H9 (cell line): ENCODE results near the gene DDX20. TPM values are rescaled to one million over a fixed set of nuclear protein-coding genes. Genes with fewer than 3 reads are reported as not detected.

Experiments
- DNase-seq: peaks from one replicate; pipeline ENCODE4 v3.0.0-alpha.2; 2017
- H2AFZ ChIP-seq: one replicate; pipeline ENCODE4 v1.6.1; 2013; ENCODE audit warnings: mild to moderate bottlenecking, low read length, control low read depth, moderate library complexity
- H2AK5ac ChIP-seq: 2 replicates; pipeline ENCODE4 v1.6.1; 2013; ENCODE audit warnings: low read length, control low read depth, mixed read lengths; ENCODE audit not compliant: insufficient read length
- H2BK120ac ChIP-seq: one replicate; pipeline ENCODE4 v1.6.1; 2013; ENCODE audit warnings: low read depth, mild to moderate bottlenecking, low read length, control low read depth, inconsistent platforms; ENCODE audit not compliant: poor library complexity, severe bottlenecking
- H2BK12ac ChIP-seq: 2 replicates; pipeline ENCODE4 v1.6.1; 2013; ENCODE audit warnings: low read length, control low read depth, mixed read lengths, low read depth; ENCODE audit not compliant: insufficient read length
- H2BK15ac ChIP-seq: 2 replicates; pipeline ENCODE4 v1.6.1; 2013; ENCODE audit warnings: low read depth, low read length, control low read depth
- H2BK20ac ChIP-seq: one replicate; pipeline ENCODE4 v1.6.1; 2013; ENCODE audit warnings: low read depth, mild to moderate bottlenecking, low read length, control low read depth, inconsistent platforms; ENCODE audit not compliant: poor library complexity, severe bottlenecking
- H2BK5ac ChIP-seq: 2 replicates; pipeline ENCODE4 v1.6.1; 2013; ENCODE audit warnings: low read length, control low read depth, mixed read lengths; ENCODE audit not compliant: insufficient read length
- H3K14ac ChIP-seq: 2 replicates; pipeline ENCODE4 v1.6.1; 2013; ENCODE audit warnings: low read length, control low read depth; ENCODE audit not compliant: insufficient read depth
- H3K18ac ChIP-seq: 2 replicates; pipeline ENCODE4 v1.6.1; 2013; ENCODE audit warnings: low read depth, mild to moderate bottlenecking, mixed read lengths, low read length, control low read depth; ENCODE audit not compliant: insufficient read length
- H3K23ac ChIP-seq: 2 replicates; pipeline ENCODE4 v1.6.1; 2013; ENCODE audit warnings: low read length, control low read depth, mixed read lengths, low read depth; ENCODE audit not compliant: insufficient read length
- H3K23me2 ChIP-seq: 2 replicates; pipeline ENCODE4 v1.6.1; 2013; ENCODE audit warnings: low read depth, mild to moderate bottlenecking, mixed read lengths, low read length, control low read depth; ENCODE audit not compliant: insufficient read length, poor library complexity, severe bottlenecking
- H3K27ac ChIP-seq: 2 replicates; pipeline ENCODE4 v1.5.1; 2013; ENCODE audit warnings: low read length, control low read depth, mixed read lengths, low read depth; ENCODE audit not compliant: insufficient read length
- H3K27me3 ChIP-seq: 2 replicates; pipeline ENCODE4 v1.6.1; 2013; ENCODE audit warnings: low read length, control low read depth, inconsistent platforms; ENCODE audit not compliant: insufficient read depth
- H3K4ac ChIP-seq: 2 replicates; pipeline ENCODE4 v1.6.1; 2013; ENCODE audit warnings: low read depth, mild to moderate bottlenecking, control low read depth, inconsistent platforms, low read length, moderate library complexity
- H3K4me1 ChIP-seq: 2 replicates; pipeline ENCODE4 v1.6.1; 2013; ENCODE audit warnings: low read length, control low read depth, inconsistent platforms; ENCODE audit not compliant: insufficient read depth
- H3K4me2 ChIP-seq: 2 replicates; pipeline ENCODE4 v1.6.1; 2013; ENCODE audit warnings: low read length, control low read depth, mixed read lengths; ENCODE audit not compliant: insufficient read length, insufficient read depth
- H3K56ac ChIP-seq: 2 replicates; pipeline ENCODE4 v1.6.1; 2013; ENCODE audit warnings: low read depth, mild to moderate bottlenecking, mixed read lengths, low read length, control low read depth; ENCODE audit not compliant: insufficient read length
- H3K79me1 ChIP-seq: 2 replicates; pipeline ENCODE4 v1.6.1; 2013; ENCODE audit warnings: low read depth, mild to moderate bottlenecking, moderate library complexity, low read length, control low read depth, inconsistent platforms; ENCODE audit not compliant: insufficient read depth, poor library complexity, severe bottlenecking
- H3K79me2 ChIP-seq: 2 replicates; pipeline ENCODE4 v1.6.1; 2013; ENCODE audit warnings: low read length, control low read depth, inconsistent platforms; ENCODE audit not compliant: insufficient read depth
- H3K9ac ChIP-seq: 2 replicates; pipeline ENCODE4 v1.6.1; 2013; ENCODE audit warnings: low read length, control low read depth, mixed read lengths; ENCODE audit not compliant: insufficient read length; ENCODE audit errors: extremely low read depth
- H3K9me3 ChIP-seq: one replicate; pipeline ENCODE4 v1.6.1; 2013; ENCODE audit warnings: low read depth, low read length, inconsistent platforms; ENCODE audit not compliant: control insufficient read depth
- H3T11ph ChIP-seq: one replicate; pipeline ENCODE4 v1.6.1; 2013; ENCODE audit warnings: mild to moderate bottlenecking, low read length, control low read depth, inconsistent platforms
- H4K20me1 ChIP-seq: one replicate; pipeline ENCODE4 v1.6.1; 2013; ENCODE audit not compliant: control insufficient read depth, insufficient read length, insufficient read depth
- H4K5ac ChIP-seq: 2 replicates; pipeline ENCODE4 v1.6.1; 2013; ENCODE audit warnings: low read depth, mild to moderate bottlenecking, mixed read lengths, low read length, control low read depth; ENCODE audit not compliant: insufficient read length
- H4K8ac ChIP-seq: replicated peaks from 2 replicates; pipeline ENCODE4 v1.6.1; 2013; ENCODE audit warnings: low read length, control low read depth, mixed read lengths, low read depth; ENCODE audit not compliant: insufficient read length
- H4K91ac ChIP-seq: 2 replicates; pipeline ENCODE4 v1.6.1; 2013; ENCODE audit warnings: low read depth, mild to moderate bottlenecking, moderate library complexity, mixed read lengths, low read length, control low read depth; ENCODE audit not compliant: insufficient read length
- H3K27ac Mint-ChIP-seq, 3 experiments: 2 replicates in 2 of 3; 3 replicates in 1 of 3; pipeline ENCODE4 v1.8.0; 2020 to 2021; ENCODE audit warnings: mixed read lengths in 3 of 3, mild to moderate bottlenecking in 1 of 3, moderate library complexity in 1 of 3
- H3K27me3 Mint-ChIP-seq: 2 replicates; pipeline ENCODE4 v1.8.0; 2021; ENCODE audit warnings: low read depth, mild to moderate bottlenecking, moderate library complexity, mixed read lengths
- H3K36me3 Mint-ChIP-seq, 3 experiments: 2 replicates in 2 of 3; 3 replicates in 1 of 3; pipeline ENCODE4 v1.8.0; 2020 to 2021; ENCODE audit warnings: low read depth in 3 of 3, mixed read lengths in 3 of 3; ENCODE audit not compliant: insufficient read depth in 1 of 3
- H3K4me1 Mint-ChIP-seq, 2 experiments: 2 replicates each; pipeline ENCODE4 v1.8.0; 2020; ENCODE audit warnings: mixed read lengths in 2 of 2
- H3K4me3 Mint-ChIP-seq, 2 experiments: 2 replicates in 1 of 2; 3 replicates in 1 of 2; pipeline ENCODE4 v1.8.0; 2020 to 2021; ENCODE audit warnings: mild to moderate bottlenecking in 2 of 2, mixed read lengths in 2 of 2, moderate library complexity in 1 of 2
- H3K9me3 Mint-ChIP-seq, 2 experiments: 2 replicates in 1 of 2; 3 replicates in 1 of 2; pipeline ENCODE4 v1.8.0; 2020; ENCODE audit warnings: mild to moderate bottlenecking in 2 of 2, mixed read lengths in 2 of 2, moderate library complexity in 1 of 2
- WGBS: extraction: QIAGEN DNeasy Blood & Tissue Kit; methylation state at CpG from one replicate; pipeline ENCODE4 v1.1.7; 2013; ENCODE audit warnings: missing lambda C conversion rate, low lambda C conversion rate, mixed read lengths; ENCODE audit not compliant: insufficient read length; ENCODE audit errors: extremely low coverage; 5-methylcytosine and 5-hydroxymethylcytosine counted together
- long read RNA-seq: library from polyadenylated mRNA; unstranded; transcript quantifications from one replicate; pipeline ENCODE4 v2.0.0, GENCODE V29; 2020
- total RNA-seq: library from RNA; stranded (reverse); gene quantifications from 2 replicates; pipeline ENCODE4 v1.2.1, GENCODE V29; 2021
- TF ChIP-seq, protein P1 (sequence below): fragments of 200-600 bp; sonication (generic); conservative IDR thresholded peaks from 3 replicates; pipeline ENCODE4 v1.8.0; 2021; ENCODE audit warnings: antibody characterized with exemption, mild to moderate bottlenecking

DDX20 gene
- 38.0 and 38.3 TPM in 2 replicates for total RNA-seq
- long read RNA-seq, full-length matches to known transcripts: 372 of 428 reads
- long read RNA-seq, partial matches to known transcripts: 9 of 428 reads
- long read RNA-seq, other reads (novel, unspliced or antisense): 47 of 428 reads

- Histone ChIP-seq H3K23me2 (peaks cover 11% of the 10 kb centered on the region), H3K4me2 (peak within 1 kb of the TSS; percentile 95), H3K14ac (peak within 1 kb of the TSS; percentile 98), H3K56ac (peak within 1 kb of the TSS; percentile 97), H2BK120ac (no peak within 1 kb of the TSS), H3K23ac (no peak within 1 kb of the TSS), H2BK5ac (peak within 1 kb of the TSS; percentile 30), H2BK12ac (no peak within 1 kb of the TSS), H2AFZ (peak within 1 kb of the TSS; percentile 98), H4K20me1 (no peaks in the 10 kb centered on the region), H3K9ac (peak within 1 kb of the TSS; percentile 88), H4K91ac (no peak within 1 kb of the TSS), H4K8ac (peak within 1 kb of the TSS; percentile 10), H3K27me3 (no peaks in the 10 kb centered on the region), H3K4ac (no peak within 1 kb of the TSS; the same call in 1 of the 2 replicates), H2BK15ac (no peak within 1 kb of the TSS), H3T11ph (no peak within 1 kb of the TSS), H3K27ac (peak within 1 kb of the TSS; percentile 90), H4K5ac (peak within 1 kb of the TSS; percentile 90), H2BK20ac (no peak within 1 kb of the TSS), H3K9me3 (no peaks in the 10 kb centered on the region), H3K79me1 (peaks cover 7% of the 10 kb centered on the region), H3K4me1 (no peaks in the 10 kb centered on the region; the same call in none of the 2 replicates), H3K18ac (peak within 1 kb of the TSS; percentile 95), H2AK5ac (no peak within 1 kb of the TSS), H3K79me2 (peaks cover 14% of the 10 kb centered on the region)
- TF ChIP-seq, protein P1, sequence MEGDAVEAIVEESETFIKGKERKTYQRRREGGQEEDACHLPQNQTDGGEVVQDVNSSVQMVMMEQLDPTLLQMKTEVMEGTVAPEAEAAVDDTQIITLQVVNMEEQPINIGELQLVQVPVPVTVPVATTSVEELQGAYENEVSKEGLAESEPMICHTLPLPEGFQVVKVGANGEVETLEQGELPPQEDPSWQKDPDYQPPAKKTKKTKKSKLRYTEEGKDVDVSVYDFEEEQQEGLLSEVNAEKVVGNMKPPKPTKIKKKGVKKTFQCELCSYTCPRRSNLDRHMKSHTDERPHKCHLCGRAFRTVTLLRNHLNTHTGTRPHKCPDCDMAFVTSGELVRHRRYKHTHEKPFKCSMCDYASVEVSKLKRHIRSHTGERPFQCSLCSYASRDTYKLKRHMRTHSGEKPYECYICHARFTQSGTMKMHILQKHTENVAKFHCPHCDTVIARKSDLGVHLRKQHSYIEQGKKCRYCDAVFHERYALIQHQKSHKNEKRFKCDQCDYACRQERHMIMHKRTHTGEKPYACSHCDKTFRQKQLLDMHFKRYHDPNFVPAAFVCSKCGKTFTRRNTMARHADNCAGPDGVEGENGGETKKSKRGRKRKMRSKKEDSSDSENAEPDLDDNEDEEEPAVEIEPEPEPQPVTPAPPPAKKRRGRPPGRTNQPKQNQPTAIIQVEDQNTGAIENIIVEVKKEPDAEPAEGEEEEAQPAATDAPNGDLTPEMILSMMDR: peak; percentile 93
- H3K36me3 Mint-ChIP-seq: peaks cover 19 to 35% (median 28%) of the 10 kb centered on the region in 3 experiments
- WGBS: no CpG with 5 or more reads among the region's 67 CpGs
- peaks cover 17 to 19% of the 10 kb centered on the region in 2 experiments for H3K4me1 Mint-ChIP-seq
- peak; percentile 89 for DNase-seq
- no peaks in the 10 kb centered on the region; the same call in 1 of the 2 replicates for H3K27me3 Mint-ChIP-seq
- H3K4me3 Mint-ChIP-seq: peak within 1 kb of the TSS; percentile 80 to 96
- no peaks in the 10 kb centered on the region; a peak in 1 of 5 replicates for H3K9me3 Mint-ChIP-seq
- H3K27ac Mint-ChIP-seq: peak within 1 kb of the TSS; percentile 95 to 99 (median 98); a peak in 6 of 7 replicates
Observed at GRCh38 chr1:111755331-111756123, at the start of gene DDX20. TSS of gene DDX20 (plus strand) at chr1:111755901. CDS start at chr1:111755925, 24 bp downstream.
